Ascending aorta (tissue), 2 donors: ENCODE measurements around the gene CEP78. TPM values are rescaled to one million over a fixed set of nuclear protein-coding genes. Genes with fewer than 3 reads are reported as not detected.
"Not testable (repeated sequence)": the region's sequence is repeated elsewhere in the genome, so short reads cannot be mapped to it uniquely, and the experiment has no call there.

Source experiments
- DNase-seq, 2 donors: peaks; one replicate each; pipeline ENCODE4 v3.0.0-alpha.2; 2019; ENCODE audit warnings: low spot score in 2 of 2
- H3K27ac ChIP-seq, 2 donors: fragments of 200-600 bp; sonication (generic); one replicate each; pipeline ENCODE4 v1.5.1; 2016 to 2017; ENCODE audit warnings: mild to moderate bottlenecking in 1 of 2
- H3K27me3 ChIP-seq: fragments of 200-600 bp; sonication (generic); one replicate; pipeline ENCODE4 v1.5.1; 2017
- H3K36me3 ChIP-seq, 2 donors: fragments of 200-600 bp; sonication (generic); one replicate each; pipeline ENCODE4 v1.5.1; 2016
- H3K4me1 ChIP-seq, 2 donors: fragments of 200-600 bp; sonication (generic); one replicate each; pipeline ENCODE4 v1.5.1; 2016 to 2017; ENCODE audit warnings: mild to moderate bottlenecking in 1 of 2
- H3K4me3 ChIP-seq, 2 donors: fragments of 200-600 bp; sonication (generic); one replicate each; pipeline ENCODE4 v1.5.1; 2016 to 2017; ENCODE audit warnings: mild to moderate bottlenecking in 1 of 2
- H3K9me3 ChIP-seq, 2 donors: fragments of 200-600 bp; sonication (generic); one replicate each; pipeline ENCODE4 v1.5.1; 2016
- CTCF ChIP-seq, 3 experiments: fragments of 200-600 bp in 2 of 3; fragments of 450-650 bp in 1 of 3; sonication (generic) in 2 of 3; IDR thresholded peaks; one replicate each; pipeline ENCODE4 v1.5.1; 2016 to 2019; ENCODE audit warnings: antibody characterized with exemption in 3 of 3, mild to moderate bottlenecking in 1 of 3, moderate library complexity in 1 of 3
- intact Hi-C: fragments of 100-400 bp; cut with DNase I; formaldehyde crosslinking; loops from one replicate; pipeline ENCODE4 v1.15.1; 2023
- total RNA-seq: library from RNA; depleted of rRNA; stranded (reverse); fragments of >200 nt; gene quantifications from one replicate; pipeline ENCODE4 v1.1.0, GENCODE V29; 2016

CEP78 gene
- total RNA-seq, 1 donor from 2014 or later, result 19.8 TPM

GRCh38 chr9:78221425-78221824 is 14.4 kb upstream of the CEP78 start:
- no peak for TF ChIP-seq CTCF (IDR thresholded peaks at IDR 0.05)

GRCh38 chr9:78221841-78222240 is 14.0 kb upstream of the CEP78 start:
- DNase-seq, H3K27ac ChIP-seq, H3K27me3 ChIP-seq, H3K9me3 ChIP-seq, intact Hi-C loops, H3K36me3 ChIP-seq, H3K4me1 ChIP-seq, H3K4me3 ChIP-seq: not testable (repeated sequence)

More at GRCh38 chr9:78221425-78221824, 14.4 kb upstream of the CEP78 start:
- intact Hi-C loops, result no loop called here
- Histone ChIP-seq H3K36me3 (no peaks in the 10 kb centered on the region), H3K27ac (no peak overlapping the region), H3K4me1 (no peaks in the 10 kb centered on the region), H3K27me3 (no peaks in the 10 kb centered on the region), H3K4me3 (no peak overlapping the region), H3K9me3 (peaks cover 0 to 5% of the 10 kb centered on the region in 2 donors)
- no peak for DNase-seq

GRCh38 chr9:78230761-78231160 is 5.1 kb upstream of the CEP78 start:
- no peak overlapping the region for H3K27ac ChIP-seq
- TF ChIP-seq CTCF (IDR thresholded peaks at IDR 0.05), result no peak
- H3K9me3 ChIP-seq, result no peaks in the 10 kb centered on the region
- no peak for DNase-seq
- intact Hi-C loops, result loop anchor here (10.0 kb wide), 1 partner anchor 1056 kb away; the partner anchor contains the start of gene VPS13A
- H3K36me3 ChIP-seq, result no peaks in the 10 kb centered on the region
- H3K4me3 ChIP-seq, result no peak overlapping the region
- H3K27me3 ChIP-seq, result no peaks in the 10 kb centered on the region
- H3K4me1 ChIP-seq, result no peaks in the 10 kb centered on the region

- intact Hi-C loops, result loop anchor here (10.0 kb wide), 1 partner anchor 1058 kb away; the partner anchor contains the start of gene VPS13A
- H3K36me3 ChIP-seq, H3K9me3 ChIP-seq, DNase-seq, H3K27me3 ChIP-seq, H3K4me1 ChIP-seq, H3K4me3 ChIP-seq, H3K27ac ChIP-seq: not testable (repeated sequence)
Observed at GRCh38 chr9:78232471-78232870, 3.4 kb upstream of the CEP78 start.

GRCh38 chr9:78234810-78235209 is 1.1 kb upstream of the CEP78 start:
- H3K4me3 ChIP-seq, result peak overlapping the region; percentile 89 to 93
- TF ChIP-seq CTCF (IDR thresholded peaks at IDR 0.05), result no peak
- intact Hi-C loops, result loop anchor here (10.0 kb wide), 1 partner anchor 1060 kb away; the partner anchor contains the start of gene VPS13A
- no peak overlapping the region for H3K27ac ChIP-seq
- no peak for DNase-seq
- H3K27me3 ChIP-seq, result no peaks in the 10 kb centered on the region
- no peaks in the 10 kb centered on the region for H3K4me1 ChIP-seq
- H3K9me3 ChIP-seq, result no peaks in the 10 kb centered on the region
- no peaks in the 10 kb centered on the region for H3K36me3 ChIP-seq

- Histone ChIP-seq H3K27ac (peak overlapping the region; percentile 69 to 80), H3K27me3 (no peaks in the 10 kb centered on the region), H3K4me3 (peak overlapping the region; percentile 89 to 93), H3K4me1 (no peaks in the 10 kb centered on the region), H3K9me3 (no peaks in the 10 kb centered on the region), H3K36me3 (no peaks in the 10 kb centered on the region)
- no peak for TF ChIP-seq CTCF (IDR thresholded peaks at IDR 0.05)
- intact Hi-C loops, result loop anchor here (10.0 kb wide), 1 partner anchor 1061 kb away; the partner anchor contains the start of gene VPS13A
- no peak for DNase-seq
Observed at GRCh38 chr9:78235256-78235761, 566 bp upstream of the CEP78 start.

GRCh38 chr9:78236551-78236910 is 656 bp downstream of the CEP78 start:
- Histone ChIP-seq H3K4me3 (peak overlapping the region; percentile 89 to 93), H3K9me3 (no peaks in the 10 kb centered on the region), H3K36me3 (no peaks in the 10 kb centered on the region), H3K27ac (peak overlapping the region; percentile 69 to 80), H3K4me1 (no peaks in the 10 kb centered on the region), H3K27me3 (no peaks in the 10 kb centered on the region)
- TF ChIP-seq CTCF (IDR thresholded peaks at IDR 0.05), result no peak
- intact Hi-C loops, result loop anchor here (10.0 kb wide), 1 partner anchor 1062 kb away; the partner anchor contains the start of gene VPS13A
- DNase-seq, result no peak
